HUES48 (cell line): ENCODE measurements around the gene STX16.

Source experiments
- H3K27ac ChIP-seq: one replicate; pipeline ENCODE4 v1.7.0; 2013; ENCODE audit warnings: low read depth, low read length, inconsistent platforms
- H3K27me3 ChIP-seq: 2 replicates; pipeline ENCODE4 v1.6.1; 2013; ENCODE audit warnings: mild to moderate bottlenecking, low read length; ENCODE audit not compliant: control insufficient read depth, insufficient read depth
- H3K36me3 ChIP-seq: 2 replicates; pipeline ENCODE4 v1.6.1; 2013; ENCODE audit warnings: low read length; ENCODE audit not compliant: control insufficient read depth, insufficient read depth
- H3K4me1 ChIP-seq: 2 replicates; pipeline ENCODE4 v1.6.1; 2013; ENCODE audit warnings: mild to moderate bottlenecking, low read length; ENCODE audit not compliant: control insufficient read depth, insufficient read depth
- H3K4me3 ChIP-seq: 2 replicates; pipeline ENCODE4 v1.5.1; 2013; ENCODE audit warnings: mild to moderate bottlenecking, low read depth, low read length
- H3K9ac ChIP-seq: 2 replicates; pipeline ENCODE4 v1.6.1; 2013; ENCODE audit warnings: mild to moderate bottlenecking, low read depth, low read length, moderate library complexity
- H3K9me3 ChIP-seq: 2 replicates; pipeline ENCODE4 v1.6.1; 2013; ENCODE audit warnings: low read length; ENCODE audit not compliant: control insufficient read depth, insufficient read depth

STX16 gene

GRCh38 chr20:58700823-58701222, 49.7 kb downstream of the STX16 start:
- H3K27me3 ChIP-seq = no peaks in the 10 kb centered on the region
- H3K36me3 ChIP-seq = peaks cover 76% of the 10 kb centered on the region
- H3K9ac ChIP-seq = no peak overlapping the region
- H3K9me3 ChIP-seq = 0 out of 2 replicates have a peak, but pooled peaks cover 4% of the 10 kb centered on the region
- no peaks in the 10 kb centered on the region for H3K4me1 ChIP-seq
- H3K4me3 ChIP-seq = no peak overlapping the region
- H3K27ac ChIP-seq = no peak overlapping the region

GRCh38 chr20:58701431-58702160, 50.5 kb downstream of the STX16 start:
- Histone ChIP-seq H3K9ac (no peak overlapping the region), H3K36me3 (peaks cover 68% of the 10 kb centered on the region), H3K4me1 (no peaks in the 10 kb centered on the region), H3K4me3 (no peak overlapping the region), H3K27me3 (no peaks in the 10 kb centered on the region), H3K9me3 (0 out of 2 replicates have a peak, but pooled peaks cover 4% of the 10 kb centered on the region), H3K27ac (no peak overlapping the region)

DNA sequence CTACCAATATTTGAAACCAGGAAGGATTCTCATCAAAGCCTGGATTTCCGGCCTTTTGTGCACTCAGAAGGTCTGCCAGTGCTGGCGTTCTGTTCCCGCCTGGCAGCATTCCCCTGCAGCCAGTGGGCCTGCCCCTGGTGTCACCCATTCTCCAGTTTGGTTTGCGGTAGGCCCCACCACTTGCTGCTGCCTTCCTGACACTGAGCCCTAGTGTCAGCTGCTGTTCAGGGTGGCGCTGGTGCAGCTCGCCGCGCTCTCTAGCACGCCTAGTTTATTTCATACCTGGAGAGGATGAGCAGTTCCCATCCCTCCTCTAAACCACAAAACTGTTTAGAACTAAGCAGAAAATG, 51.1 kb downstream of the STX16 start:
- Histone ChIP-seq H3K9me3 (0 out of 2 replicates have a peak, but pooled peaks cover 4% of the 10 kb centered on the region), H3K4me3 (no peak overlapping the region), H3K4me1 (no peaks in the 10 kb centered on the region), H3K36me3 (peaks cover 63% of the 10 kb centered on the region), H3K27me3 (no peaks in the 10 kb centered on the region), H3K27ac (no peak overlapping the region), H3K9ac (no peak overlapping the region)

GRCh38 chr20:58702859-58703648, 52.0 kb downstream of the STX16 start:
- 0 out of 2 replicates have a peak, but pooled peaks cover 4% of the 10 kb centered on the region for H3K9me3 ChIP-seq
- H3K27ac ChIP-seq = no peak overlapping the region
- H3K4me1 ChIP-seq = no peaks in the 10 kb centered on the region
- no peak overlapping the region for H3K4me3 ChIP-seq
- H3K9ac ChIP-seq = no peak overlapping the region
- H3K27me3 ChIP-seq = no peaks in the 10 kb centered on the region
- H3K36me3 ChIP-seq = peaks cover 54% of the 10 kb centered on the region

DNA sequence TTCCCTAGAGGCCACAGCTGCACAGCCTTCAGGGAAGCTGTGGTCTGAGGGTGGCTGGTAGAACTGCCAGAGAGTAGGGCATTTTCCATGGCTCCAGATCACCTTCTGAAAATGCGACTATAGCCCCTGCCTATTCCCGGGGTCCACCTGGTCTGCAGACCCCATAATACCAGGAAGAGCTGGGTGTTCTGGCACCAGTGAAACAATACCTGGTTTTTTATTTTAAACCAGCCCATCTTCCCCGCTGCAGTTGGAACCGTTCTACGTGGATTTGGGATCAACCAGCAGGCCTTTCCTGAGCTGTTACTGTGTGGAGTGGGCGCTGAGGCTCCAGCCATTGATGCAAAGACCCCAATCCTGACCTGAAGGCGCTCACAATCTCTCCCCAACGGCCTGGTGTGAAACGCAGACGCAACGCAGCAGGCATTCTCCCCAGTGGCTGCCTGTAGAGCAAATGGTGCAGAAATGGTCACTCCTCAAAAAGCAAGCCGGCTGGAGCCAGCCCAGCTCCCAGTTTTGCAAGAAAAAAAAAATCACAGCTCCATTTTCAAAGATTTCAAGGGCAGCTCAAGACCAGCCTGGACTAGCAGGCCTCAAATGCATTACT, 52.8 kb downstream of the STX16 start:
- Histone ChIP-seq H3K9me3 (0 out of 2 replicates have a peak, but pooled peaks cover 4% of the 10 kb centered on the region), H3K9ac (no peak overlapping the region), H3K4me3 (no peak overlapping the region), H3K36me3 (peaks cover 52% of the 10 kb centered on the region), H3K27me3 (no peaks in the 10 kb centered on the region), H3K4me1 (no peaks in the 10 kb centered on the region), H3K27ac (no peak overlapping the region)

GRCh38 chr20:58705208-58705926, 54.3 kb downstream of the STX16 start:
- H3K27ac ChIP-seq = no peak overlapping the region
- H3K36me3 ChIP-seq = peaks cover 37% of the 10 kb centered on the region
- no peaks in the 10 kb centered on the region for H3K27me3 ChIP-seq
- H3K4me1 ChIP-seq = no peaks in the 10 kb centered on the region
- H3K9me3 ChIP-seq = 0 out of 2 replicates have a peak, but pooled peaks cover 4% of the 10 kb centered on the region
- no peak overlapping the region for H3K9ac ChIP-seq
- H3K4me3 ChIP-seq = no peak overlapping the region

- Histone ChIP-seq H3K9me3 (0 out of 2 replicates have a peak, but pooled peaks cover 4% of the 10 kb centered on the region), H3K27me3 (no peaks in the 10 kb centered on the region), H3K36me3 (peaks cover 32% of the 10 kb centered on the region), H3K9ac (no peak overlapping the region), H3K27ac (no peak overlapping the region), H3K4me1 (no peaks in the 10 kb centered on the region), H3K4me3 (no peak overlapping the region)
Measured at GRCh38 chr20:58706150-58706892, 55.2 kb downstream of the STX16 start.

- no peak overlapping the region for H3K4me3 ChIP-seq
- peaks cover 27% of the 10 kb centered on the region for H3K36me3 ChIP-seq
Measured at GRCh38 chr20:58706975-58707681, 56.0 kb downstream of the STX16 start.

GRCh38 chr20:58707770-58708169, 56.7 kb downstream of the STX16 start:
- Histone ChIP-seq H3K4me3 (no peak overlapping the region), H3K4me1 (no peaks in the 10 kb centered on the region), H3K9ac (no peak overlapping the region), H3K9me3 (0 out of 2 replicates have a peak, but pooled peaks cover 4% of the 10 kb centered on the region), H3K27ac (no peak overlapping the region), H3K27me3 (no peaks in the 10 kb centered on the region), H3K36me3 (peaks cover 20% of the 10 kb centered on the region)

More at GRCh38 chr20:58706975-58707681, 56.0 kb downstream of the STX16 start:
- H3K9ac ChIP-seq = no peak overlapping the region
- no peaks in the 10 kb centered on the region for H3K4me1 ChIP-seq
- 0 out of 2 replicates have a peak, but pooled peaks cover 4% of the 10 kb centered on the region for H3K9me3 ChIP-seq
- no peak overlapping the region for H3K27ac ChIP-seq
- no peaks in the 10 kb centered on the region for H3K27me3 ChIP-seq
